GM18519 (cell line): ENCODE measurements around the gene SLC7A7.
"Not testable (repeated sequence)": the region's sequence is repeated elsewhere in the genome, so short reads cannot be mapped to it uniquely, and the experiment has no call there.

Source experiments
- ATAC-seq: cut with Tn5 transposase; IDR thresholded peaks from one replicate; pipeline ENCODE4 v1.9.1; 2021; ENCODE audit warnings: mild to moderate bottlenecking, moderate library complexity; ENCODE audit not compliant: unreplicated experiment, low FRiP score

SLC7A7 gene

GRCh38 chr14:22822016-22822570 is 6.9 kb upstream of the SLC7A7 start:
- ATAC-seq, result no peak

DNA sequence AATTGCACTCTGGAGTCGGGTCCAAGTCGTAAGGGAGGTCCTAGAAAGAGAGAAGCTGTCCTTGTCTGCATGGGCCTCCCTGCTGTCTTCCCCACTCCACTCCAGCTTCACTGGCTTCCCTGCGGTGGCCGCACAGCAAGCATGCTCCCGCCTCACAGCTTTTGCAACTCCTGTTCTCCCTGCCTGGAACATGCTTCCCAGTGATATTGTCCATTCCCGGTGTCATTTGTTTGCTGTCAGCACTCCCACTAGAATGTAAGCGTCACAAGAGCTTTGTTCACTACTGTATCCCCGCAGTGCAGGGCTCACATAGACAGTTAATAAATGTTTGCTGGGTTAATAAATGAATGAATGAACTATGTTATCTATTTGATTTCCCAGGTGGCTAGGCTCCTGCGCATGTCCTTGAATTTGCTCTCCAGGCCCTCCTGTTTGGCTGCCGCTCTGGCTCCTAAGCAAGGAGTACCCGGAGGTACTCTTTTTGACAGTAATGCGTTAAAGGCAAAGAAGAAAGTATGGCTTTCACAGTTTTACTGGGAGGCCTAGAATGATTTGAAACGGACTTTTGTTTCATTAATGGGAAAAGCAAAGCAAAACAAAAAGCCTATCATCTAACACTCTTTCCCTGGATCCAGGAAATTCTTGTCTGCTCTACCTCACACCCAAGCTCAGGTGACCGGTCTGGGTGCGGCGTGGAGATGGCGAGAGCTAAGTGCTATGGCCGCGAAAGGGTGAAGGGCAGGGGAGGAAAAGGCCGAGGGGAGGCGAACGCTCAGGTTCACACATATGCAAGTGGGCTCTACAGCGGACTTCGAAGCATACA is 6.2 kb upstream of the SLC7A7 start:
- ATAC-seq, result no peak

DNA sequence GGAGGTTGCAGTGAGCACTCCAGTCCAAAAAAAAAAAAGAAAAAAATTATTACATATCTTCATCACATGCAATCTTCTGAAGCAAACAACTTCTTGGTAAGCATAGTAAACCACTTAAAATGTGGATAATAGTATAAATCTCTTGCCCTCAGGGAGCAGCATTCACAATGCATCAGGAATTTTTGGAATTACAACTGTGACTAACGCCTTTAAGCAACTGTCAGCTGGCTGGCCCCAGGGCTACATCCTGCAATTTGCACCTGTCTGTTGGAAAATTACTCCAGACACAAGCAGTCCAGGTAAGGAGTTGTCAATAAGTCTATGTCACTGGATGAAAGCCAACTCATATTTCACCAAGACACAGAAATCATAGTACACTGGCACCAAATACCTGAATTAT is 5.5 kb upstream of the SLC7A7 start:
- ATAC-seq, result no peak

DNA sequence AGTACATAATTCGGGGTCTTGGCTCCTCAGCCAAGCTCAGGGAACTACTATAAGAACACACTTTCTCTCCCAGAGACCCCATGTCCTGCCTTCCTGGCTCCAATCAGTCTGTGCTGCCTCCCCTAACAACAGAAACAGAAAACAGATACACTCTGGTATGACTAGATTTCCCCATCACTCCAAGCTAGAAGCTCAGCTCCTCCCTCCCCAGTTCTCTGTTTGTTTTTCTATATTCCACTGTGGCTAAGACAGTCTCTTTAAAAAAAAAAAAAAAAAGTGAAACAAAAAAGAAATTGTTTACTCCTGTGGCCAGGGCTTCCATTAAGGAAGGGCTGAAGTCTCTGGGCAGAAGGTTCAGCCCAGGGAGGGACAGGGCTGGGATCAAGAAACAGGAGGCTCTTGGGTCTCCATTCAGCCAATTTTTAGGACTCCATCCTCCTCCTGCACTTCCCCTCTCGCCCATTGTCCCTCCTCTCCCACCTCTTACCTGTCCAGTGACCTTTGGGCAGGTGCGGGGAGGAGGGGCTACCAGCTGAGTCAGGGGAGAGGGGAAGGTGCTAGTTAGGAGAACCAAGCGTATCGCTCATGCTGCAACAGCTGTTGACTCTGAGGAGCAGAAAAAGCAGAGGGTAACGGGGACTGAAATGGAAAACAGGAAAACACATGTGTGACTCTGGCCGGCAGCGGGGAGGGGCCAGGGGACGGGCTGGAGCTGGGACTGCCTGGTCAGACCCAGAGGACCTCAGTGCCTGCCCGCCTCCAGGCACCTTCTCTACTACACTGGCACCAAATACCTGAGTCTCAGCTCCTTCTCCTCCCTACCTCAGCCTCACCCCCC is 4.1 kb upstream of the SLC7A7 start:
- no peak for ATAC-seq

DNA sequence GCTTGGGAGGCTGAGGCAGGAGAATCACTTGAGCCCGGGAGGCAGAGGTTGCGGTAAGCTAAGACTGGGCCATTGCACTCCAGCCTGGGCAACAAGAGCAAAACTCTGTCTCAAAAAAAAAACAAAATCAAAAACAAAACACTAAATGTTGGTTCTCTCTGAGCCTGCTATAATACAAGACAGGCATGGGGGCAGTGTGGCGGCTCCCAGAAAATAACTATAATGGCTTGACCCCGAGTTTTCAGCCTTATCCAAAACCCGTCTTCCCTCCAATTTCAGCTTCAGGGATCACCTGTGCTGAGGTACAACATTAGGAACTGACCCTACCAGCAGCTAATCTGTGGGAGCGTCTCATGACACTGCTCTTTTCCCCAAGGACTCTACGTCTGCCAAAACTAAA is 862 bp downstream of the SLC7A7 start:
- no peak for ATAC-seq

DNA sequence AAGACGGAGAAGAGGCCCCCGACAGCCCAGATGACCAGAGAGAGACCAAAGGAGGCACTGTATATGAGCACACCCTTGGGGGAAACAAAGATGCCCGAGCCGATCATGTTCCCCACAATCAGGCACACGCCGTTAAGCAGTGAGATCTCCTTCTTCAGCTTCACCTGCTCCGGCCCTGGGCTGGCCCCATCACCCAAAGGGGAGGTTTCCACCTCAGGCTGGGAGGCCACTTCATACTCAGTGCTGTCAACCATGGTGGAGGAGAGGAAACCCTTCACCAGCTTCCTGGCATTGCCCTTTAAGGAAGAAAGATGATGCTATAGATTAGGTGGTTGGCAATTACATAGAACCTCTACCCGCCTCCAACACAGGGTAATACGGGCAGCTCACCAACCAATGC is 2.1 kb downstream of the SLC7A7 start:
- ATAC-seq, result no peak

- ATAC-seq, result no peak
These were observed 2.5 kb downstream of the SLC7A7 start for GRCh38 chr14:22812744-22813143.

DNA sequence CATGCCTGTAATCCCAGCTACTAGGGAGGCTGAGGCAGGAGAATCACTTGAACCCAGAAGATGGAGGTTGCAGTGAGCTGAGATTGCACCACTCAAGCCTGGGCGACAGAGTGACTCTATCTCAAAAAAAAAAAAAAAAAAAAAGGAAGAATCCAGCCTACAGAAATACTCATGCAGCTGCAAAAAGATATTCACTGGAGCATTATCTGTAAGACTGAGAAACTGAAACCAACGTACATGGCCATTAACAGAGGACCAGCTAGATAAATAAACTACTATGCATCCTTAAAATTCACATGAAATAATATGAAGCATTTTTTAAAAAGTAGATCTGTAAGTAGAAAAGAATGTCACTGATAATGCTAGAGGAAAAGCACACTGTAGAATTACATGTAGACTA is 3.5 kb downstream of the SLC7A7 start:
- ATAC-seq, result no peak

DNA sequence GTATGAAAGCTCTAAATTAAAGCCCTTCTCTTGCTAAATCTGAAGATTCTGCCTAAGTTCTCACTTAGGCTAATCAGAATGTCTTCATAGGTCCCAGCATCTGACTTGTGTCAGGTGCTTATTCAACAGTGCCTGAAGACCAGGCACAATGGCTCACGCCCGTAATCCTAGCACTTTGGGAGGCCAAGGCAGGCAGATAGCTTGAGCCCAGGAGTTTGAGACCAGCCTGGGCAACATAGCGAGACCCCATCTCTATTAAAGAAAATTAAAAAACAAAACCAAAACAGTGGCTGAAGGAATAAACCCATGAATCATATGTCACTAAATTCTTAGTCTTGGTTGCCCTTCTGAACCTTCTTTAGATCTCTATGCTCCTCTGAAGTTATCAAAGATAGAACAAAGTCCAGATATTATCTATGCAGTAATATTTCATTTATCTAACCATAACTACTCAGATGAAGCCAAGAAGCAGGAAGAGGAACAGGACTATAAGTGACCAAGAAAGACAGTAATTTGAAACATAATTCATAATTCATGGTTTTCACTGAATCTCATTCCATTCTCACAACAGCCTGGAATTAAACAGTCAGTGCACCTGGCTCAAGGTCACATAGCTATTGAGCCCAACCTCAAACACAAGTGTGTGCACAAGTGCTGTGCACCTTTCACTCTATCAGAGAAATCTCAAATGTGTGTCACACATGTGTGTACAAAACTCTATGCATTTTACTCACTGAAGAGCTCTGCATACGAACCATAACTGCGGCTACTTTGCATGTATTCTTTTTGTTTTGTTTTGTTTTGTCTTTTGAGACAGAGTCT is 6.6 kb downstream of the SLC7A7 start:
- ATAC-seq, result no peak

DNA sequence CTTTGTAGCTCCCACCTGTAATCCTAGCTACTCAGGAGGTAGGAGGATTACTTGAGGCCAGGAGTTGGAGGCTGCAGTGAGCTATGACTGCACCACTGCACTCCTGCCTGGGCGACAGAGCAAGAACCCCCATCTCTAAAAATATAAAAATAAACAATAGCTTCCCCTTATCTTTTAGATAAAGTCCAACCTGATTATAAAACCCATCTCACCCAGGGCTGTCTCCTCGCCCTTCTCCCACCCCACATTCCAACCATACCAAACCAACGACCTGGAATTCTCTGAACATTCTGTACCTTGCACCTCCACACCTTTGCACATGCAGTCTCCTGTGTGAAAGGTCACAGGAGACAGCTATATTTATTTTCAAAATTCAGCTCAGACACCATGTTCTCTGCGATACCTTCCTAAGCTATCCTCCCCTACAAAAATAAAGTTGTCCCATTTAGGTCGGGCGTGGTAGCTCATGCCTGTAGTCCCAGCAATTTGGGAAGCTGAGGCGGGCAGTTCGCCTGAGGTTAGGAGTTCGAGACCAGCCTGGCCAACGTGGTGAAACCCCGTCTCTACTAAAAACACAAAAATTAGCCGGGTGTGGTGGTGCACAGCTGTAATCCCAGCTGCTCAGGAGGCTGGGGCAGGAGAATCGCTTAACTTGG is 7.7 kb downstream of the SLC7A7 start:
- no peak for ATAC-seq

DNA sequence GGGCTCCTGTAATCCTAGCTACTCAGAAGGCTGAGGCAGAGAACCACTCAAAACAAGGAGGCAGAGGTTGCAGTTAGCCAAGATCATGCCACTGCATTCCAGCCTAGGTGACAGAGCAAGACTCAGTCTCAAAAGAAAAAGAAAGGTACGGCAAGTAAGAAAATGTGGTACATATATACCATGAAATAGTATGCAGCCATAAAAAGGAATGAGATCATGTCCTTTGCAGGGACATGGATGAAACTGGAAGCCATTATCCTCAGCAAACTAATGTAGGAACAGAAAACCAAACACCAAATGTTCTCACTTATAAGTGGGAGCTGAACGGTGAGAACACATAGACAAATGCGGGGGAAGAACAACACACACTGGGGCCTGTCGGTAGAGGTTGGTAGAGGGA is 10.0 kb downstream of the SLC7A7 start:
- not testable (repeated sequence) for ATAC-seq

DNA sequence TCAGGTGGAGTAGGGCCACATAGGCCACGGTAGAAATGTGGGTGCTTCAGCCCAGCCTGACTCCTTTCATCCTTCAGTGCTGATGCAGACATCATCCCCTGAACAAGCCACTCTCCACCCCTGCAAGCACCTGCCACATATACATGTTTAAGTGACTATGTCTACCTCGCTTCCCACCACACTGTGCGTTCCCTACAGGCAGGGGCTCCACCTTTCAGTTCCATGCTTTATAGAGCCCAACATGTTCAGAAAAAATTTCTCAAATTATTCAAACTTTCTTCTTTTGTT is 11.6 kb downstream of the SLC7A7 start:
- ATAC-seq, result no peak

DNA sequence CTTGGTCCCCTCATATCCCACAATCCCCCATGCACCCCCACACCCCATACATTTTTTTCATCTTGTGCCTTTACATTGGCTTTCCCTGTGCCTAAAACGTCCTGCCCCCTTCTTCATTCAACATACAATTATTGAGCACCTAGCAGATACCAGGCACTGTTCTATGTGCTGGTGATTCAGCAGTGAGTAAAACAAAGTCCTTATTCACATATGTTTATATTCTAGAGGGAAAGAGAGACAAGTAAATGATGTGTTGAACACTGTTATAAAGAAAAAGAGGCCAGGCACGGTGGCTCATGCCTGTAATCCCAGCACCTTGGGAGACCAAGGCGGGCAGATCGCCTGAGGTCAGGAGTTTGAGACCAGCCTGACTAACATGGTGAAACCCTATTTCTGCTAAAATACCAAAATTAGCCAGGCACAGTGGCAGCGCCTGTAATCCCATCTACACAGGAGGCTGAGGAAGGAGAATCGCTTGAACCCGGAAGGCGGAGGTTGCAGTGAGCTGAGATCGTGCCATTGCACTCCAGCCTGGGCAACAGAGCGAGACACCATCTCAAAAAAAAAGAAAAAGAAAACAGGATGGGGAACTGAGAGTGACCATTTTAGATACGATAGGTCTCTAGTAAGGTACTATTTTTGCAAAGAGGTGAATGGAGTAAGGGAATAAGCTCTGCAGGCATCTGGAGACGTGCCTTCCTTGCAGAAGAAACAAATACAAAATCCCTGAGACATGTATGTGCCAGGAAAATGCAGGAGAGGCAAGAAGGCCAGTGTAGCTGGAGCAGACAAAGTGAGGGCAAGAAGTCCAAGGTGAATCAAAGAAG is 12.2 kb downstream of the SLC7A7 start:
- no peak for ATAC-seq

GRCh38 chr14:22801716-22802115 is 13.5 kb downstream of the SLC7A7 start:
- no peak for ATAC-seq

GRCh38 chr14:22800346-22800745 is 14.9 kb downstream of the SLC7A7 start:
- no peak for ATAC-seq

- no peak for ATAC-seq
These were observed 16.7 kb downstream of the SLC7A7 start for GRCh38 chr14:22798528-22798927.

DNA sequence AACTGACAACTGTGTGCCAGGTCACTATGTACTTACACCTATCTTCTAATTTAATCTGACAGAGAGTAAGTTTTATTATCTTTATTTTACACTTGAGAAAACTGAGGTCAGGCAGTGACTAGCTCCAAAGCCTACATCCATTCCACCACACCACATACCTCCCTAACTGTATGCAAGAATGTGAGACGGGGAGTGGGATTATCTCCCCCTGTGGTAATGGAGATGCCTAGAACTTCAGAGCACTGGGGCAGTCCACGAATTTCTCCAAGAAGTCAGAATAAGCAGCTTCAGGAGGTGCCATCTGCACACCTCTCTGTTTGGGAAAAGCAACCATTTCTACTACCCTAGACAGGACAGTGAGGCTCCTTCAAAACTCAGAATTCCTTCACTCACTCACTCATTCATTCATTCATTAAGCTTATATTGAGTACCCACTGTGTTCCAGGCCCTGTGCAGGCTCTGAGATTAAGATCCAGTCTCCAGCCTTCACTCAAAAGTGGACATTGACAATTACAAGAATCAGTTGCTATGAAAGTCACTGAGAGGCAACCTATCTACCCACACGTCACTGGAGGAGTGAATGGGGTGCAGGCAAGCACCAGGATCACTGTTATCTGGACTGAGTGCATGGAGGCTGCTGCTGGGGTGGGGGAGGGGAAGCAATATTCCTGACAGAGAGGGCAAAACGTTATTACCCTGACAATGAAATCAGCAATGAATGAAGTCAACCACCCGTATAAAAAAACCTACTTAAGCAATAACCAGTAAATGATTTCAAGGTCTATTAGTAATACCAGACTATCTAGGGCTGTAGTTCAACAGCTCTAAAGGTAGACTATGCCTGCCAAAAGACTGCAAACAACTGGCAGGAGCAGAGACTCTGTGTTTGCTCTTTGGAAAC is 18.0 kb downstream of the SLC7A7 start:
- ATAC-seq, result no peak

- ATAC-seq, result no peak
These were observed 19.0 kb downstream of the SLC7A7 start for GRCh38 chr14:22796087-22796707.
